ENCODE measurements around the gene AKT3.
A peak's percentile ranks its signal among the peaks of the same experiment; 100 is the strongest.

AKT3 gene

DNA sequence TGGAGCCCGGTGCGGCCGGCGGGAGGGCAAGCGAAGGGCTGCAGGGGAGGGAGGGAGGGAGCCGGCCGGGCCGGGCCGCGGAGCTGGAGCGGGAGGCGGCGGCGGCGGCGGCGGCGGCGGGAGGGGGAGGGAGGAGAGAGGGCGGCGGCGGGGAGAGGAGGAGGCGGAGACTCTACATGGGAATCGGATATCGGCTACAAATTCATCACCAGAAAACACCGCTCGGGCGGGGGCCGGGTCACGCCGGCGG lies at the start of gene AKT3:
Gene AKT3, minus strand, starts transcription at position 42 of the 250 bp plus-strand sequence. CDS start 7,073 bp downstream, outside the sequence.
- Histone ChIP-seq H3K4me1 (peaks cover 0 to 39% (median 3%) of the 10 kb centered on the region in 4 donors), H3K27ac (peak within 1 kb of the TSS; percentile 98 to 99), H3K36me3 (no peaks in the 10 kb centered on the region), H3K27me3 (no peaks in the 10 kb centered on the region), H3K4me3 (peak within 1 kb of the TSS; percentile 90 to 93), H3K9me3 (no peaks in the 10 kb centered on the region)
- TF ChIP-seq, protein P1, sequence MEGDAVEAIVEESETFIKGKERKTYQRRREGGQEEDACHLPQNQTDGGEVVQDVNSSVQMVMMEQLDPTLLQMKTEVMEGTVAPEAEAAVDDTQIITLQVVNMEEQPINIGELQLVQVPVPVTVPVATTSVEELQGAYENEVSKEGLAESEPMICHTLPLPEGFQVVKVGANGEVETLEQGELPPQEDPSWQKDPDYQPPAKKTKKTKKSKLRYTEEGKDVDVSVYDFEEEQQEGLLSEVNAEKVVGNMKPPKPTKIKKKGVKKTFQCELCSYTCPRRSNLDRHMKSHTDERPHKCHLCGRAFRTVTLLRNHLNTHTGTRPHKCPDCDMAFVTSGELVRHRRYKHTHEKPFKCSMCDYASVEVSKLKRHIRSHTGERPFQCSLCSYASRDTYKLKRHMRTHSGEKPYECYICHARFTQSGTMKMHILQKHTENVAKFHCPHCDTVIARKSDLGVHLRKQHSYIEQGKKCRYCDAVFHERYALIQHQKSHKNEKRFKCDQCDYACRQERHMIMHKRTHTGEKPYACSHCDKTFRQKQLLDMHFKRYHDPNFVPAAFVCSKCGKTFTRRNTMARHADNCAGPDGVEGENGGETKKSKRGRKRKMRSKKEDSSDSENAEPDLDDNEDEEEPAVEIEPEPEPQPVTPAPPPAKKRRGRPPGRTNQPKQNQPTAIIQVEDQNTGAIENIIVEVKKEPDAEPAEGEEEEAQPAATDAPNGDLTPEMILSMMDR (IDR thresholded peaks at IDR 0.05) = no peak
- intact Hi-C loops (cut with DNase I; ENCODE audit: low total_unique reads) = loop anchor here (5.0 kb wide), 1 partner anchor 197 kb away; no protein-coding TSS in a partner anchor
- peak; percentile 88 to 92 for DNase-seq

DNA sequence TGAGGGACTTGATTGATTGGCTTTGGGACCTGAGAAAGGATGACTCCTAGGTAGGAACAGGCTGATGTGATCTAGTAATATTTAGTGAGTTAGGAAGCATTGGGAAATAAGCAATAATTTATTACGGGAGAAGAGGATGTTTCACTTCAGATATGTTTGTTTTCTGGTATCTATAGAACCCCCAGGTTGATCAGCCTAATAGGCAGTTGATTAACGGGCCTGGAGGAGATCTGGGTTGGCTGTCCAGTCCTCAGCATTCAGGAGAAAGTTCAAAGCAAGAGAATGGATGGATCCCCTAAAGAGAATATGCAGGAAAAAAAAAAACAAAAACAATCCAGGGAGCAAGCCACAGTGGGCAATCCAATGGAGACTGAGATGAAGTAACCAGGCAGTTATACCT lies 48.2 kb upstream of the AKT3 start:
- no peak overlapping the region for H3K27ac ChIP-seq
- H3K27me3 ChIP-seq = no peaks in the 10 kb centered on the region
- TF ChIP-seq, protein P1 (IDR thresholded peaks at IDR 0.05) = no peak
- no peaks in the 10 kb centered on the region for H3K4me1 ChIP-seq
- H3K4me3 ChIP-seq = no peak overlapping the region
- no peaks in the 10 kb centered on the region for H3K9me3 ChIP-seq
- no peaks in the 10 kb centered on the region for H3K36me3 ChIP-seq
- DNase-seq = no peak
- intact Hi-C loops (cut with DNase I; ENCODE audit: low total_unique reads) = no loop called here

DNA sequence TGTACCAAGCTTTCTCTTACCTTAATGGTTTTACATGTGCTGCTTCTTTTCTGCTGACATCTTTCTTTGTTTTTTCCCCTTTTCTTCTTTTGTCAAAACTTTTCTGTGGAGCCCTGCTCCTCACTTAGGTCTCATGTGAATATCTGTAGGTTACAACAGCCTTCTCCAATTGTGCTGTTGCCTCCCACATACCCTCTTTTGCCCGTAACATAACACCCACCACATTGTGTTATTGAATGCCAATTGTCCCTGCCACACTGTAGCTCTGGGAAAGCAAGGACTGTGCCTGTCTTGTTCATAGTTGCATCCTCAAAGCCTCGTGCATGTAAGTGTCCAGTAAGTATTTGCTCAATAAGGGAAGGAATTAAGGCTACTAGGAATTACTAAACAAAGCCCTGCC lies 46.3 kb upstream of the AKT3 start:
- no peak overlapping the region for H3K4me3 ChIP-seq

DNA sequence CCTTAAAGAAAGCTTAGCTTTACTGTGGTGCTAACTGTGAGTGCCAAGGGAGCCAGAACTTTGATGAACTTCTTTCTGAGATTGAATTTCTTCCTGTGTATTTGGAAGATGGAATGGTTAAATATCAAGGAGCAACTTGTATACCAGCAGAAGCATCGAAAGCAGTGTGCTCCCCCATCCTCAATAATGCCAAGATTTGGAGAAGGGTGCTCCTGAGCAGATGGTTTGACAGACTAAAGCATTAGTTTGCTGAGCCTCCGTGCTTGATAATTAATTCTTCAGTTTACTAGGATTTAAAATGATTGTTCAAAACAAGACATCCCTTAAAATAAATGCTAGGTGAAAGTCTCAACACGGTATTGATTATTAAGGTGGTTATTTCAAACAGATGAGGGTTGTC lies 42.4 kb upstream of the AKT3 start:
- H3K9me3 ChIP-seq = no peaks in the 10 kb centered on the region
- intact Hi-C loops (cut with DNase I; ENCODE audit: low total_unique reads) = no loop called here
- TF ChIP-seq, protein P1 (IDR thresholded peaks at IDR 0.05) = no peak
- no peak for DNase-seq
- no peaks in the 10 kb centered on the region for H3K27me3 ChIP-seq
- H3K4me3 ChIP-seq = no peak overlapping the region
- H3K36me3 ChIP-seq = no peaks in the 10 kb centered on the region
- H3K27ac ChIP-seq = no peak overlapping the region
- H3K4me1 ChIP-seq = peaks cover 0 to 5% (median 0%) of the 10 kb centered on the region in 4 donors

More for the DNA sequence above, 46.3 kb upstream of the AKT3 start:
- Histone ChIP-seq H3K36me3 (no peaks in the 10 kb centered on the region), H3K4me1 (no peaks in the 10 kb centered on the region), H3K27me3 (no peaks in the 10 kb centered on the region), H3K27ac (no peak overlapping the region), H3K9me3 (no peaks in the 10 kb centered on the region)
- intact Hi-C loops (cut with DNase I; ENCODE audit: low total_unique reads) = no loop called here
- TF ChIP-seq, protein P1 (IDR thresholded peaks at IDR 0.05) = no peak
- no peak for DNase-seq

DNA sequence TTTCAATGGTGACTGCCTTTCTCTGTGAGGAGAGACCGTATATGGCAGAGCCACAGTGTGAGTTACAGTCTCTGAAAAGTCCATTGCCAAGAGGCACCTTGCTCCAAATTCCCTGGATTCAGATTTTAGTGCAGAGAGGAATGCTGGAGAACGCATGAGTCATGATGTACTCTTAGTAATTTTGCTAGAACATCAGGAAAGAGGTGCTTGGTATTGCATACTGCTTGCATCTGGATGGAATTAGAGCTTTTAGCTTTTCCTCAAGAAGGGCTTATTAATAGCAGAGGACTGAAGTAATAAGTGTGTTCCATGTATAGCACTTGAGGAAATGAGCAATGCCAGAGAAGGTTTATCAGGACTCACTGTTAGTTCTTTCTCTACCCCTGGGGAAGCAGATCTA lies 40.5 kb upstream of the AKT3 start:
- intact Hi-C loops (cut with DNase I; ENCODE audit: low total_unique reads) = no loop called here
- no peak for DNase-seq
- Histone ChIP-seq H3K9me3 (no peaks in the 10 kb centered on the region), H3K4me1 (peaks cover 0 to 5% (median 0%) of the 10 kb centered on the region in 4 donors), H3K27ac (no peak overlapping the region), H3K4me3 (no peak overlapping the region), H3K36me3 (no peaks in the 10 kb centered on the region), H3K27me3 (no peaks in the 10 kb centered on the region)
- TF ChIP-seq, protein P1 (IDR thresholded peaks at IDR 0.05) = no peak

DNA sequence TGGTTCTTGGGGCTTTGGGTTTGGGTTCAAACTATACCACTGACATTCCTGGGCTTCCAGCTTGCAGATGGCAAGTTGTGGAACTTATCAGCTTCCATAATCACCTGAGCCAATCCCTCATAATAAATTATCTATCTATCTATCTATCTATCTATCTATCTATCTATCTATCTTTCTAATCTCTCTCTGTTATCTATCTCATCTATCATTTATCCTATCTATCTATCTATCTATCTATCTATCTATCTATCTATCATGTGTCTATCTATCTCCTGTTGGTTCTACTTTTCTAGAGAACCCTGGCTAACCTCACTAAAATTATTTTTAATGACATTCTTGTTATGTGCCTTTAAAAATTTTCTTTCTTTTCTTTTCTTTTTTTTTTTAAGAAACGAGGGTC lies 35.8 kb upstream of the AKT3 start:
- Histone ChIP-seq H3K4me3 (no peak overlapping the region), H3K4me1 (peaks cover 0 to 5% (median 0%) of the 10 kb centered on the region in 4 donors), H3K27me3 (no peaks in the 10 kb centered on the region), H3K9me3 (no peaks in the 10 kb centered on the region), H3K27ac (no peak overlapping the region), H3K36me3 (no peaks in the 10 kb centered on the region)
- DNase-seq = no peak
- intact Hi-C loops (cut with DNase I; ENCODE audit: low total_unique reads) = no loop called here
- TF ChIP-seq, protein P1 (IDR thresholded peaks at IDR 0.05) = no peak

Measured in tibial artery (tissue), 4 donors.